ENCODE data around the gene DFFB. TPM values are rescaled to one million over a fixed set of nuclear protein-coding genes. Genes with fewer than 3 reads are reported as not detected.

DFFB gene
- total and polyA plus RNA-seq, 9 of the 15 experiments (the other 6 are each of a cell fraction or from before 2014, with no cell fraction given) = 2.3 to 15.8 (median 11.5) TPM

GRCh38 chr1:3926956-3927355, 69.7 kb downstream of the DFFB start (continued):
- TF ChIP-seq HDAC1 (IDR thresholded peaks at IDR 0.05) = peak in 1 of 2 experiments; percentile 42; a peak in 1 of 4 replicates

GRCh38 chr1:3928586-3928985, 71.3 kb downstream of the DFFB start:
- no peak for FAIRE-seq
- ATAC-seq = 0 out of 3 replicates have a peak, but pooled peaks have one; percentile 15
- no peaks in the 10 kb centered on the region for H3K36me3 ChIP-seq (ENCODE audit: control insufficient read depth, insufficient read depth, low read length)
- POLR2A ChIA-PET = interaction anchor here (2.0 kb wide), 1 partner anchor 10 kb away, joined by 7 read pairs; no protein-coding TSS in a partner anchor
- no peak overlapping the region for H3K27ac ChIP-seq (ENCODE audit: extremely low read depth, low read depth, low read length)
- peaks cover 23 to 52% of the 10 kb centered on the region in 2 experiments; a peak in 4 of 5 replicates for H3K27me3 ChIP-seq (ENCODE audit: control insufficient read depth in 2 of 2, insufficient read depth in 2 of 2, low read length in 2 of 2)
- no peaks in the 10 kb centered on the region for H3K9me1 ChIP-seq (ENCODE audit: control insufficient read depth, insufficient read depth, low read length)
- H3K4me1 ChIP-seq (replicated peaks in 1 of 2; ENCODE audit: control insufficient read depth in 2 of 2, insufficient read depth in 2 of 2, low read length in 2 of 2) = peaks cover 0 to 3% of the 10 kb centered on the region in 2 experiments; a peak in 1 of 5 replicates
- H3K79me2 ChIP-seq (ENCODE audit: control insufficient read depth, insufficient read depth, low read length) = no peaks in the 10 kb centered on the region
- no TSS peak for BruUV-seq (replicated peaks)
- no peak overlapping the region for H2AFZ ChIP-seq (ENCODE audit: low read depth, low read length)
- TF ChIP-seq SIRT6 (IDR thresholded peaks at IDR 0.05; ENCODE audit: low read depth, low read length) (no peak), ETV5 (CRISPR knock-in tag; IDR thresholded peaks at IDR 0.05; ENCODE audit: low read depth) (no peak), BHLHE40 (IDR thresholded peaks at IDR 0.05; ENCODE audit: low read length) (no peak), SMC3 (conservative IDR thresholded peaks at IDR 0.05; ENCODE audit: insufficient read depth, low read depth, low read length) (no peak), CXXC5 (CRISPR knock-in tag; IDR thresholded peaks at IDR 0.05) (no peak), EWSR1 (IDR thresholded peaks at IDR 0.05; ENCODE audit: borderline replicate concordance, low read depth, partially characterized antibody) (no peak)
- CTCF ChIA-PET (ENCODE audit: low intra/inter-chr PET ratio) = no interaction called here
- in situ Hi-C loops (cut with MboI) = no loop called here
- no peak overlapping the region for H3K4me3 ChIP-seq
- intact Hi-C loops (cut with micrococcal nuclease) = no loop called here
- WGBS (ENCODE audit: insufficient coverage, low coverage, missing lambda C conversion rate) = 27% methylated on average over 11 of the region's 11 CpGs
- peaks cover 2% of the 10 kb centered on the region for H3K9me3 ChIP-seq (replicated peaks; ENCODE audit: control insufficient read depth, insufficient read depth, low read depth, low read length)
- H4K20me1 ChIP-seq (replicated peaks; ENCODE audit: control insufficient read depth, insufficient read depth, low read length) = no peaks in the 10 kb centered on the region; the same call in 1 of the 2 replicates
- no peak for DNase-seq (ENCODE audit: extremely low read depth in 1 of 4, low spot score in 3 of 4)
- H3K4me2 ChIP-seq (ENCODE audit: insufficient read depth, low read length) = no peak overlapping the region
- no peak overlapping the region for H3K9ac ChIP-seq (ENCODE audit: insufficient read depth in 1 of 2, low read depth in 2 of 2, low read length in 2 of 2)

Measured in K562 (cell line).